Fibroblast of lung (primary cell): ENCODE measurements around the gene P2RX4.

Experiments used
- EZH2 ChIP-seq: IDR thresholded peaks from 2 replicates; pipeline ENCODE4 v1.5.1; 2012; ENCODE audit warnings: low read length, control low read depth, mild to moderate bottlenecking; ENCODE audit errors: missing control alignments
- TF ChIP-seq, protein P1 (sequence below), 2 donors: IDR thresholded peaks in 1 of 2; conservative IDR thresholded peaks in 1 of 2; 1 replicate in 1 of 2; 2 replicates in 1 of 2; pipeline ENCODE4 v1.5.1; 2011 to 2012; ENCODE audit warnings: low read length in 2 of 2, control low read depth in 1 of 2, inconsistent platforms in 1 of 2, low read depth in 1 of 2, mild to moderate bottlenecking in 1 of 2

DNA sequence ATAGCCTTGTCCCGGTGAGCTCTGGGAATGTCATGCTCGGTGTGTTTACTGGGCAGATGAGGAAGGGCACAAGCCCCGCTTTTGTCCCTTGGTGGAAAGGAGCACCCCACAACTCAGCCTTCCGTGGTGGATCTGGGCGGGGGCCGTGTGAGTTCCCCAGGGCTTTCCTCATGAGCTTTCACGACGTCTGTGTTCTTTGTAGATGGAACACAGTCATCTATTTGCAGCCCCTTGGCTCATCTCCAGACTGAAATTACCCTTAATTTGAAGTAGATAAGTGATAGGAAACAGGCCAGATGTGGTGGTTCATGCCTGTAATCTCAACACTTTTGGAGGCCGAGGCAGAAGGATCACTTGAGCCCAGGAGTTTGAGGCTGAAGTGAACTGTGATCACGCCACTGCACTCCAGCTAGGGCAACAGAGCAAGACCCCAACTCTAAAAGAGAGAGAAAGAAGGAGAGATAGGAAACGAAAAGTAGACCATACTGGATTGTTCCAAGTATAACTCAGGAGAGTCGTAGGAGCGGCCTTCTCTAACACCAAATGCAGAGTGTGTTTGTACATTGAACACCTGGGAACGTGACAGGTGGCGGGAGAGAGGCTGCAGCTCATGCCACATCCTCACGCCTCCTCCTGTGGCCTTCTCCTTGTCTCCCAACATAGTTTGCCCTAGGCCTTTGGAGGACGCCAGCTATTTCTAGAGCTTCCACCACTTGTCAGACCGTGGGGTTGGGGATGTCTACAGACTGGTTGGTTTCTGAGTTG, 8.8 kb downstream of the P2RX4 start:
- TF ChIP-seq, protein P1, sequence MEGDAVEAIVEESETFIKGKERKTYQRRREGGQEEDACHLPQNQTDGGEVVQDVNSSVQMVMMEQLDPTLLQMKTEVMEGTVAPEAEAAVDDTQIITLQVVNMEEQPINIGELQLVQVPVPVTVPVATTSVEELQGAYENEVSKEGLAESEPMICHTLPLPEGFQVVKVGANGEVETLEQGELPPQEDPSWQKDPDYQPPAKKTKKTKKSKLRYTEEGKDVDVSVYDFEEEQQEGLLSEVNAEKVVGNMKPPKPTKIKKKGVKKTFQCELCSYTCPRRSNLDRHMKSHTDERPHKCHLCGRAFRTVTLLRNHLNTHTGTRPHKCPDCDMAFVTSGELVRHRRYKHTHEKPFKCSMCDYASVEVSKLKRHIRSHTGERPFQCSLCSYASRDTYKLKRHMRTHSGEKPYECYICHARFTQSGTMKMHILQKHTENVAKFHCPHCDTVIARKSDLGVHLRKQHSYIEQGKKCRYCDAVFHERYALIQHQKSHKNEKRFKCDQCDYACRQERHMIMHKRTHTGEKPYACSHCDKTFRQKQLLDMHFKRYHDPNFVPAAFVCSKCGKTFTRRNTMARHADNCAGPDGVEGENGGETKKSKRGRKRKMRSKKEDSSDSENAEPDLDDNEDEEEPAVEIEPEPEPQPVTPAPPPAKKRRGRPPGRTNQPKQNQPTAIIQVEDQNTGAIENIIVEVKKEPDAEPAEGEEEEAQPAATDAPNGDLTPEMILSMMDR (conservative IDR thresholded peaks at IDR 0.05 in 1 of 2, IDR thresholded peaks at IDR 0.05 in 1 of 2; ENCODE audit: low read depth in 1 of 2, low read length in 2 of 2) = no peak
- no peak for TF ChIP-seq EZH2
